HepG2 (cell line): ENCODE results near the gene SFTPA2. TPM values are rescaled to one million over a fixed set of nuclear protein-coding genes. Genes with fewer than 3 reads are reported as not detected.

Experiments used
- ATAC-seq: fragments of 200-7000 bp; cut with Tn5 transposase; 3 replicates; pipeline ENCODE4 v1.9.1; 2020; ENCODE audit warnings: mild to moderate bottlenecking, moderate library complexity
- BruUV-seq: library from RNA; stranded (reverse); fragments of 400-500 nt; replicated peaks from 2 replicates; lab custom pipeline; 2021; lab: Mats Ljungman, UMichigan
- CTCF ChIA-PET: fragments of 300-600 bp; formaldehyde crosslinking; extraction: SDS; loops from one replicate; lab custom pipeline; 2021; ENCODE audit warnings: low total read pairs, inconsistent platforms, low intra/inter-chr PET ratio; lab: Yijun Ruan, JAX
- POLR2A ChIA-PET: fragments of 350-600 bp; sonication (Branson Sonifier 250); formaldehyde crosslinking; loops from one replicate; lab custom pipeline; 2020; ENCODE audit warnings: antibody characterized with exemption, inconsistent platforms; lab: Yijun Ruan, JAX
- DNase-seq: peaks from one replicate; pipeline ENCODE4 v3.0.0-alpha.2; 2015; ENCODE audit warnings: low spot score
- FAIRE-seq: peaks from 3 replicates; lab custom pipeline; 2011; peaks lifted over from hg19 to GRCh38; lab: Jason Lieb, UNC
- H2AFZ ChIP-seq: one replicate; pipeline ENCODE4 v1.6.1; 2011; ENCODE audit warnings: low read length, inconsistent platforms
- H3K27ac ChIP-seq: fragments of 300-600 bp; 3 replicates; pipeline ENCODE4 v1.8.0; 2011; ENCODE audit warnings: mixed run types, mild to moderate bottlenecking, mixed read lengths, low read length, inconsistent platforms; ENCODE audit not compliant: insufficient read depth; ENCODE audit errors: extremely low read length
- H3K27me3 ChIP-seq, 2 experiments: fragments of 200-600 bp in 1 of 2; 2 replicates in 1 of 2; 3 replicates in 1 of 2; pipeline versions ENCODE4 v1.6.0 to v1.8.0; 2011; ENCODE audit warnings: low read length in 2 of 2, mild to moderate bottlenecking in 2 of 2, moderate library complexity in 2 of 2, inconsistent platforms in 1 of 2; ENCODE audit not compliant: insufficient read depth in 2 of 2, control insufficient read depth in 1 of 2
- H3K36me3 ChIP-seq, 2 experiments: fragments of 200-600 bp in 1 of 2; replicated peaks in 1 of 2; 2 replicates in 1 of 2; 3 replicates in 1 of 2; pipeline versions ENCODE4 v1.5.1 to v1.8.0; 2011; ENCODE audit warnings: low read length in 2 of 2, inconsistent platforms in 1 of 2; ENCODE audit not compliant: insufficient read depth in 2 of 2, control insufficient read depth in 1 of 2
- H3K4me1 ChIP-seq: 2 replicates; pipeline ENCODE4 v1.5.1; 2012; ENCODE audit warnings: low read length, inconsistent platforms; ENCODE audit not compliant: insufficient read depth
- H3K4me2 ChIP-seq: 2 replicates; pipeline ENCODE4 v1.6.0; 2011; ENCODE audit warnings: low read depth, low read length, inconsistent platforms
- H3K4me3 ChIP-seq, 3 experiments: fragments of 200-600 bp in 1 of 3; sonication (generic), shearing (Covaris generic) in 1 of 3; replicated peaks in 1 of 3; 2 replicates each; pipeline ENCODE4 v1.5.1; 2011 to 2016; ENCODE audit warnings: low read length in 3 of 3, inconsistent platforms in 2 of 3, low read depth in 2 of 3, mild to moderate bottlenecking in 2 of 3, control low read depth in 1 of 3, mixed read lengths in 1 of 3; ENCODE audit not compliant: insufficient read depth in 1 of 3
- H3K79me2 ChIP-seq: one replicate; pipeline ENCODE4 v1.6.1; 2011; ENCODE audit warnings: low read length, inconsistent platforms; ENCODE audit not compliant: insufficient read depth
- H3K9ac ChIP-seq: 2 replicates; pipeline ENCODE4 v1.6.0; 2011; ENCODE audit warnings: mild to moderate bottlenecking, low read depth, low read length, inconsistent platforms; ENCODE audit not compliant: insufficient read depth
- H3K9me3 ChIP-seq: 2 replicates; pipeline ENCODE4 v1.5.1; 2012; ENCODE audit warnings: mild to moderate bottlenecking, low read length
- H4K20me1 ChIP-seq: 2 replicates; pipeline ENCODE4 v1.6.0; 2011; ENCODE audit warnings: inconsistent platforms, mild to moderate bottlenecking, low read length, moderate library complexity; ENCODE audit not compliant: insufficient read depth
- DDIT3 ChIP-seq: sonication (generic); formaldehyde crosslinking; IDR thresholded peaks from 2 replicates; pipeline ENCODE4 v1.4.0; 2020; ENCODE audit warnings: mild to moderate bottlenecking, missing genetic modification reagents
- FLYWCH1 ChIP-seq: sonication (generic); formaldehyde crosslinking; IDR thresholded peaks from 2 replicates; pipeline ENCODE4 v1.8.1; 2023; ENCODE audit warnings: mild to moderate bottlenecking, missing genetic modification reagents
- MYPOP ChIP-seq: sonication (generic); formaldehyde crosslinking; IDR thresholded peaks from 2 replicates; pipeline ENCODE4 v1.8.1; 2023; ENCODE audit warnings: mild to moderate bottlenecking, moderate library complexity, missing genetic modification reagents
- POLR2A ChIP-seq, 2 experiments: IDR thresholded peaks; 2 replicates each; pipeline ENCODE4 v1.6.1; 2011; ENCODE audit warnings: low read depth in 2 of 2, low read length in 2 of 2, mild to moderate bottlenecking in 1 of 2, moderate library complexity in 1 of 2; ENCODE audit not compliant: insufficient read depth in 1 of 2
- ZBTB40 ChIP-seq, 2 experiments: fragments of 450-650 bp in 1 of 2; sonication (generic) in 1 of 2; formaldehyde crosslinking in 1 of 2; IDR thresholded peaks; 2 replicates each; pipeline versions ENCODE4 v1.6.1 to v1.8.0; 2016 to 2022; ENCODE audit warnings: antibody characterized with exemption in 1 of 2, mild to moderate bottlenecking in 1 of 2, missing genetic modification reagents in 1 of 2
- ZNF180 ChIP-seq: sonication (generic); formaldehyde crosslinking; IDR thresholded peaks from 2 replicates; pipeline ENCODE4 v1.4.0; 2020; ENCODE audit warnings: low read depth, missing genetic modification reagents, borderline replicate concordance
- ZNF275 ChIP-seq: sonication (generic); formaldehyde crosslinking; IDR thresholded peaks from 2 replicates; pipeline ENCODE4 v1.8.0; 2022; ENCODE audit warnings: missing genetic modification reagents, mild to moderate bottlenecking, inconsistent platforms, borderline replicate concordance
- ZNF790 ChIP-seq: sonication (generic); formaldehyde crosslinking; IDR thresholded peaks from 2 replicates; pipeline ENCODE4 v1.8.0; 2022; ENCODE audit warnings: missing genetic modification reagents, mild to moderate bottlenecking, borderline replicate concordance
- ZNF850 ChIP-seq: sonication (generic); formaldehyde crosslinking; conservative IDR thresholded peaks from 2 replicates; pipeline ENCODE4 v1.9.0; 2021; ENCODE audit warnings: mild to moderate bottlenecking, missing genetic modification reagents
- WGBS: methylation state at CpG from one replicate; pipeline ENCODE4 v1.1.6; 2017; ENCODE audit warnings: low lambda C conversion rate; 5-methylcytosine and 5-hydroxymethylcytosine counted together
- in situ Hi-C: cut with HindIII; loops from 2 replicates; pipeline ENCODE4 v1.10.0; 2017; ENCODE audit warnings: low pct_unique_long_range_greater_than_20kb; ENCODE audit not compliant: extremely low pct_ligation_motif_present
- intact Hi-C: fragments of 100-400 bp; cut with micrococcal nuclease; formaldehyde crosslinking; loops from one replicate; pipeline ENCODE4 v1.10.0; 2022; ENCODE audit not compliant: unreplicated experiment
- polyA plus RNA-seq, 8 experiments: library from polyadenylated mRNA; depleted of rRNA in 3 of 8; stranded (reverse) in 7 of 8; unstranded in 1 of 8; fragments of >200 nt; fragmentation: Illumina TruSeq in 4 of 8; extraction: Trizol in 4 of 8; gene quantifications; 2 replicates each; pipeline versions ENCODE4 v1.2.1 to v1.2.3, GENCODE V29; 2011 to 2016; ENCODE audit warnings: low read depth in 4 of 8, missing spikeins in 1 of 8, mixed read lengths in 1 of 8; ENCODE audit not compliant: insufficient read depth in 1 of 8
- total RNA-seq, 5 experiments: library from RNA; depleted of rRNA; stranded (reverse); fragments of >200 nt; fragmentation: Illumina TruSeq; extraction: Trizol; gene quantifications; 2 replicates each; pipeline ENCODE4 v1.2.3, GENCODE V29; 2016; ENCODE audit warnings: low read depth in 1 of 5

The SFTPA2 gene
- total and polyA plus RNA-seq, 2 of the 13 experiments (the other 11 are each of a cell fraction or from before 2014, with no cell fraction given), result 0.04 TPM; not detected in 1

- Histone ChIP-seq H2AFZ (no peak overlapping the region), H3K79me2 (no peaks in the 10 kb centered on the region), H3K4me1 (no peaks in the 10 kb centered on the region), H3K27ac (no peak overlapping the region), H3K27me3 (0 out of 5 replicates have a peak, but pooled peaks cover 0 to 11% of the 10 kb centered on the region in 2 experiments), H3K4me2 (no peak overlapping the region), H4K20me1 (no peaks in the 10 kb centered on the region), H3K9me3 (no peaks in the 10 kb centered on the region), H3K4me3 (no peak overlapping the region), H3K9ac (no peak overlapping the region), H3K36me3 (no peaks in the 10 kb centered on the region)
- ChIA-PET CTCF (no interaction called here), POLR2A (no interaction called here)
- DNase-seq (no peak), ATAC-seq (no peak), FAIRE-seq (no peak)
- intact Hi-C loops, result no loop called here
- WGBS, result 0% methylated on average over 3 of the region's 3 CpGs
- BruUV-seq, result no TSS peak
- in situ Hi-C loops, result no loop called here
- TF ChIP-seq ZBTB40 (IDR thresholded peaks at IDR 0.05), result no peak
- no peak for TF ChIP-seq ZBTB40 (CRISPR knock-in tag; IDR thresholded peaks at IDR 0.05)
- no peak for TF ChIP-seq ZNF790 (CRISPR knock-in tag)
- TF ChIP-seq ZNF850 (CRISPR knock-in tag), result no peak
- TF ChIP-seq FLYWCH1 (CRISPR knock-in tag), result no peak
- no peak for TF ChIP-seq MYPOP (CRISPR knock-in tag)
- TF ChIP-seq ZNF275, result no peak
- TF ChIP-seq ZNF180 (CRISPR knock-in tag), result no peak
- TF ChIP-seq POLR2A (IDR thresholded peaks at IDR 0.05; ENCODE audit: insufficient read depth in 1 of 2, low read depth in 2 of 2, low read length in 2 of 2), result no peak
- TF ChIP-seq DDIT3 (CRISPR knock-in tag), result no peak
Measured at GRCh38 chr10:79595510-79595909, 35.3 kb upstream of the SFTPA2 start.
